ENCODE data around the gene ALG12. TPM values are rescaled to one million over a fixed set of nuclear protein-coding genes. Genes with fewer than 3 reads are reported as not detected.

ALG12 gene
- total and polyA plus RNA-seq, 2 experiments from 2014 or later, result 21.9 to 24.4 TPM

- Histone ChIP-seq H3K4me2 (ENCODE audit: unreplicated experiment) (no peak overlapping the region), H3K9ac (no peak overlapping the region), H3K36me3 (ENCODE audit: low read depth) (peaks cover 4% of the 10 kb centered on the region; the same call in 1 of the 2 replicates), H3F3A (ENCODE audit: insufficient read depth) (no peaks in the 10 kb centered on the region), H3K4me3 (no peak overlapping the region), H2AFZ (no peak overlapping the region), H3K79me2 (ENCODE audit: insufficient read depth) (no peaks in the 10 kb centered on the region), H3K9me3 (ENCODE audit: low read depth) (no peaks in the 10 kb centered on the region), H3K27me3 (replicated peaks; ENCODE audit: insufficient read depth) (no peaks in the 10 kb centered on the region), H3K4me1 (ENCODE audit: insufficient read depth) (no peaks in the 10 kb centered on the region), H3K9me2 (ENCODE audit: insufficient read depth) (no peaks in the 10 kb centered on the region), H4K20me1 (ENCODE audit: insufficient read depth) (no peaks in the 10 kb centered on the region), H3K27ac (no peak overlapping the region)
- 91% methylated on average over 11 of the region's 11 CpGs for WGBS, 2 experiments (ENCODE audit: low coverage in 1 of 2, low lambda C conversion rate in 2 of 2, missing lambda C conversion rate in 2 of 2)
- TF ChIP-seq EZH2phosphoT487 (IDR thresholded peaks at IDR 0.05; ENCODE audit: insufficient read depth, low read depth) (no peak), EZH2 (IDR thresholded peaks at IDR 0.05; ENCODE audit: insufficient read depth, poor library complexity, severe bottlenecking) (no peak)
- no peak for DNase-seq
- in situ Hi-C loops (cut with MboI), result no loop called here
These were observed 16.8 kb downstream of the ALG12 start for GRCh38 chr22:49901457-49901856.

GRCh38 chr22:49900441-49901230 is 17.6 kb downstream of the ALG12 start:
- Histone ChIP-seq H3K27ac (no peak overlapping the region), H3K9me2 (ENCODE audit: insufficient read depth) (no peaks in the 10 kb centered on the region), H3K9ac (no peak overlapping the region), H3K36me3 (ENCODE audit: low read depth) (peaks cover 4% of the 10 kb centered on the region; the same call in 1 of the 2 replicates), H3K4me3 (no peak overlapping the region), H3F3A (ENCODE audit: insufficient read depth) (no peaks in the 10 kb centered on the region), H4K20me1 (ENCODE audit: insufficient read depth) (no peaks in the 10 kb centered on the region), H3K4me2 (ENCODE audit: unreplicated experiment) (no peak overlapping the region), H3K27me3 (replicated peaks; ENCODE audit: insufficient read depth) (no peaks in the 10 kb centered on the region), H2AFZ (no peak overlapping the region), H3K9me3 (ENCODE audit: low read depth) (no peaks in the 10 kb centered on the region), H3K79me2 (ENCODE audit: insufficient read depth) (no peaks in the 10 kb centered on the region), H3K4me1 (ENCODE audit: insufficient read depth) (no peaks in the 10 kb centered on the region)
- TF ChIP-seq EZH2phosphoT487 (IDR thresholded peaks at IDR 0.05; ENCODE audit: insufficient read depth, low read depth) (no peak), EZH2 (IDR thresholded peaks at IDR 0.05; ENCODE audit: insufficient read depth, poor library complexity, severe bottlenecking) (no peak)
- 76 to 78% methylated on average over 30 of the region's 30 CpGs for WGBS, 2 experiments (ENCODE audit: low coverage in 1 of 2, low lambda C conversion rate in 2 of 2, missing lambda C conversion rate in 2 of 2)
- in situ Hi-C loops (cut with MboI), result no loop called here
- no peak for DNase-seq

DNA sequence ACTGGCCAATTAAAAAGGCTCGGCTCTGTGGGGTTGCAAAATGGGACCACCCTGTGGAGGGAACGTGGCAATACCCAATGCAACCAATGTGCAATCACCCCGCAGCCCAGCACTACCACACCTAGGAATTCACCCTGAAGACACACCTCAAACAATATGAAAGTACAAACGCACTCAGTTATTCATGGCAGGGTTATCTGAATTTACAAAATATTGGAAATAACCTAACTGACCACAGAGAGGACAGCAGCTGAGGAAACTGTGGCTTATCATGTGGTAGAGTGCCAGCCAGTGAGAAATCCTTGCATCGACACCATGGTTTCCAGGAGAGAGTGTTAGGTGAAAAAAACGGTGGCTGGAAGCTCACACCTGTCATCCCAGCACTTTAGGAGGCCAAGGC is 18.7 kb downstream of the ALG12 start:
- Histone ChIP-seq H3K36me3 (ENCODE audit: low read depth) (peaks cover 4% of the 10 kb centered on the region; the same call in 1 of the 2 replicates), H3K4me1 (ENCODE audit: insufficient read depth) (no peaks in the 10 kb centered on the region), H2AFZ (no peak overlapping the region), H4K20me1 (ENCODE audit: insufficient read depth) (no peaks in the 10 kb centered on the region), H3K27me3 (replicated peaks; ENCODE audit: insufficient read depth) (no peaks in the 10 kb centered on the region), H3K9me2 (ENCODE audit: insufficient read depth) (no peaks in the 10 kb centered on the region), H3K79me2 (ENCODE audit: insufficient read depth) (no peaks in the 10 kb centered on the region), H3K4me3 (no peak overlapping the region), H3K9ac (no peak overlapping the region), H3K4me2 (ENCODE audit: unreplicated experiment) (no peak overlapping the region), H3F3A (ENCODE audit: insufficient read depth) (no peaks in the 10 kb centered on the region), H3K9me3 (ENCODE audit: low read depth) (no peaks in the 10 kb centered on the region), H3K27ac (no peak overlapping the region)
- DNase-seq, result no peak
- 94 to 95% methylated on average over 6 of the region's 6 CpGs for WGBS, 2 experiments (ENCODE audit: low coverage in 1 of 2, low lambda C conversion rate in 2 of 2, missing lambda C conversion rate in 2 of 2)
- in situ Hi-C loops (cut with MboI), result no loop called here
- no peak for TF ChIP-seq EZH2 (IDR thresholded peaks at IDR 0.05; ENCODE audit: insufficient read depth, poor library complexity, severe bottlenecking)
- TF ChIP-seq EZH2phosphoT487 (IDR thresholded peaks at IDR 0.05; ENCODE audit: insufficient read depth, low read depth), result no peak

DNA sequence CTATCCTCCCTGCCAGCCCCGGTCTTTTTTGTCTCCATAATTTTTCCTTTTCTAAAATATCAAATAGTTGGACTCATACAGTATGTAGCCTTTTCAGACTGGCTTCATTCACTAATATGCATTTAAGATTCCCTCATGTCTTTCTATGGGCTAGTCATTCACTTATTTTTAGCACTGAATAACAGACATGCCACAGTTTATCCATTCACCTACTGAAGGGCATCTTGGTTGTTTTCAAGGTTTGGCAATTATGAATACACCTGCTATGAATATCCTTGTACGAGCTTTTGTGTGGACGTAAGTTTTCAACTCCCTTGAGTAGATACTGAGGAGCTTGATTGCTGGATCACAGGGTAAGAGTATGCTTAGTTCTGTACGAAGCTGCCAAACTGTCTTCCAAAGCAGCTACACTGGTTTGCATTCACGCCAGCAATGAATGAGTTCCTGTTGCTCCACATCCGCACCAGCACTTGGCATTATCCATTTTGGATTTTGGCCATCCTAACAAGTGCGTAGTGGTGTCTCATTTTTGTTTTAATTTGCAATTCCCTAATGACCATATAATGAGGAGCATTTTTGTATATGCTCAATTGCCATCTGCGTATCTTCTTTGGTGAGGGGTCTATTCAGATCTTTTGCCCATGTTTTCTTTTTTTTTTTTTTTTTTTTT is 21.1 kb downstream of the ALG12 start:
- H4K20me1 ChIP-seq (ENCODE audit: insufficient read depth), result no peaks in the 10 kb centered on the region
- H3K4me3 ChIP-seq, result no peak overlapping the region
- TF ChIP-seq EZH2 (IDR thresholded peaks at IDR 0.05; ENCODE audit: insufficient read depth, poor library complexity, severe bottlenecking), result no peak
- TF ChIP-seq EZH2phosphoT487 (IDR thresholded peaks at IDR 0.05; ENCODE audit: insufficient read depth, low read depth), result no peak
- H3K4me1 ChIP-seq (ENCODE audit: insufficient read depth), result no peaks in the 10 kb centered on the region
- H2AFZ ChIP-seq, result no peak overlapping the region
- no peaks in the 10 kb centered on the region for H3F3A ChIP-seq (ENCODE audit: insufficient read depth)
- no peaks in the 10 kb centered on the region for H3K27me3 ChIP-seq (replicated peaks; ENCODE audit: insufficient read depth)
- H3K4me2 ChIP-seq (ENCODE audit: unreplicated experiment), result no peak overlapping the region
- H3K36me3 ChIP-seq (ENCODE audit: low read depth), result peaks cover 4% of the 10 kb centered on the region; the same call in 1 of the 2 replicates
- in situ Hi-C loops (cut with MboI), result no loop called here
- DNase-seq, result no peak
- H3K27ac ChIP-seq, result no peak overlapping the region
- 93 to 95% methylated on average over 8 of the region's 8 CpGs for WGBS, 2 experiments (ENCODE audit: low coverage in 1 of 2, low lambda C conversion rate in 2 of 2, missing lambda C conversion rate in 2 of 2)
- H3K9me2 ChIP-seq (ENCODE audit: insufficient read depth), result no peaks in the 10 kb centered on the region
- H3K79me2 ChIP-seq (ENCODE audit: insufficient read depth), result peaks cover 3% of the 10 kb centered on the region; the same call in 1 of the 2 replicates
- H3K9me3 ChIP-seq (ENCODE audit: low read depth), result no peaks in the 10 kb centered on the region
- no peak overlapping the region for H3K9ac ChIP-seq

Data from GM23248 (cell line).